SK-N-SH (cell line): ENCODE data around the gene ALDOB. TPM values are rescaled to one million over a fixed set of nuclear protein-coding genes. Genes with fewer than 3 reads are reported as not detected.

Source experiments
- CTCF ChIA-PET: fragments of 300-600, 350-600 bp; formaldehyde crosslinking; extraction: SDS; loops from one replicate; lab custom pipeline; 2021; lab: Yijun Ruan, JAX
- POLR2A ChIA-PET: fragments of 350-600 bp; sonication (Branson Sonifier 250); formaldehyde crosslinking; extraction: SDS; loops from one replicate; lab custom pipeline; 2020; ENCODE audit warnings: antibody characterized with exemption, inconsistent platforms; lab: Yijun Ruan, JAX
- DNase-seq: peaks from one replicate; pipeline ENCODE4 v3.0.0; 2012
- H2AFZ ChIP-seq: fragments of 200-600 bp; sonication (generic); 2 replicates; pipeline ENCODE4 v1.8.1; 2016; ENCODE audit warnings: antibody characterized with exemption, mild to moderate bottlenecking, low read depth
- H3F3A ChIP-seq: fragments of 200-600 bp; sonication (generic); replicated peaks from 2 replicates; pipeline ENCODE3; 2016; ENCODE audit warnings: antibody characterized with exemption, mild to moderate bottlenecking; ENCODE audit not compliant: insufficient read depth
- H3K27ac ChIP-seq, 2 experiments: fragments of 200-500 bp in 1 of 2; fragments of 200-600 bp in 1 of 2; sonication (Bioruptor generic) in 1 of 2; sonication (generic), shearing (Covaris generic) in 1 of 2; 2 replicates each; pipeline versions ENCODE4 v1.5.1 to v1.6.1; 2014 to 2016; ENCODE audit warnings: low read depth in 2 of 2, inconsistent platforms in 1 of 2, low read length in 1 of 2, mild to moderate bottlenecking in 1 of 2, mixed read lengths in 1 of 2
- H3K27me3 ChIP-seq: fragments of 200-600 bp; sonication (generic), shearing (Covaris generic); 2 replicates; pipeline ENCODE4 v1.6.1; 2016; ENCODE audit warnings: mixed run types; ENCODE audit not compliant: insufficient read depth
- H3K36me3 ChIP-seq, 2 experiments: fragments of 200-500 bp in 1 of 2; fragments of 200-600 bp in 1 of 2; sonication (Bioruptor generic) in 1 of 2; sonication (generic) in 1 of 2; replicated peaks in 1 of 2; 2 replicates each; pipeline versions ENCODE3 to v1.5.1; 2014 to 2016; ENCODE audit warnings: low read length in 1 of 2, mild to moderate bottlenecking in 1 of 2; ENCODE audit not compliant: insufficient read depth in 2 of 2, control insufficient read depth in 1 of 2
- H3K4me1 ChIP-seq, 2 experiments: fragments of 200-500 bp in 1 of 2; fragments of 200-600 bp in 1 of 2; sonication (Bioruptor generic) in 1 of 2; sonication (generic), shearing (Covaris generic) in 1 of 2; 2 replicates each; pipeline versions ENCODE4 v1.5.1 to v1.6.1; 2014 to 2016; ENCODE audit warnings: low read depth in 1 of 2, low read length in 1 of 2, mixed run types in 1 of 2; ENCODE audit not compliant: insufficient read depth in 2 of 2, control insufficient read depth in 1 of 2
- H3K4me2 ChIP-seq: fragments of 200-600 bp; sonication (generic), shearing (Covaris generic); 2 replicates; pipeline ENCODE4 v1.6.1; 2017; ENCODE audit warnings: mixed run types
- H3K4me3 ChIP-seq, 2 experiments: fragments of 200-500 bp in 1 of 2; fragments of 200-600 bp in 1 of 2; sonication (Bioruptor generic) in 1 of 2; sonication (generic), shearing (Covaris generic) in 1 of 2; 2 replicates each; pipeline versions ENCODE4 v1.5.1 to v1.8.1; 2014 to 2016; ENCODE audit warnings: low read depth in 2 of 2, inconsistent platforms in 1 of 2, low read length in 1 of 2, mild to moderate bottlenecking in 1 of 2, mixed read lengths in 1 of 2, moderate library complexity in 1 of 2
- H3K79me2 ChIP-seq: fragments of 200-600 bp; sonication (generic); 2 replicates; pipeline ENCODE4 v1.8.1; 2017; ENCODE audit warnings: mild to moderate bottlenecking; ENCODE audit not compliant: insufficient read depth
- H3K9ac ChIP-seq: fragments of 200-600 bp; sonication (generic); 2 replicates; pipeline ENCODE4 v1.6.1; 2017; ENCODE audit warnings: mixed run types
- H3K9me2 ChIP-seq: fragments of 200-600 bp; sonication (generic); 2 replicates; pipeline ENCODE4 v1.6.1; 2017; ENCODE audit warnings: mixed run types
- H3K9me3 ChIP-seq: fragments of 200-600 bp; sonication (generic); 2 replicates; pipeline ENCODE4 v1.6.1; 2017; ENCODE audit warnings: mixed run types, mild to moderate bottlenecking, moderate library complexity
- H4K20me1 ChIP-seq: fragments of 200-600 bp; sonication (generic); 2 replicates; pipeline ENCODE4 v1.6.1; 2017; ENCODE audit warnings: mild to moderate bottlenecking, mixed run types; ENCODE audit not compliant: insufficient read depth
- EZH2phosphoT487 ChIP-seq: fragments of 200-600 bp; sonication (generic); IDR thresholded peaks from 2 replicates; pipeline ENCODE4 v1.6.1; 2017; ENCODE audit warnings: low read depth, mixed run types, mild to moderate bottlenecking, antibody characterized with exemption, moderate library complexity, borderline replicate concordance
- FOXJ3 ChIP-seq: sonication (generic); formaldehyde crosslinking; IDR thresholded peaks from 2 replicates; pipeline ENCODE4 v1.5.1; 2020; ENCODE audit warnings: mild to moderate bottlenecking, missing genetic modification reagents
- FOXM1 ChIP-seq: IDR thresholded peaks from 2 replicates; pipeline ENCODE4 v1.4.0; 2012; ENCODE audit warnings: low read depth, mild to moderate bottlenecking
- GATA2 ChIP-seq: sonication (generic); formaldehyde crosslinking; IDR thresholded peaks from 2 replicates; pipeline ENCODE4 v1.5.0; 2020; ENCODE audit warnings: mild to moderate bottlenecking, missing genetic modification reagents
- IRF3 ChIP-seq: fragments of 150-350 bp; IDR thresholded peaks from 2 replicates; pipeline ENCODE4 v1.6.1; 2016; ENCODE audit warnings: mild to moderate bottlenecking, low read depth, low read length
- MEF2A ChIP-seq: IDR thresholded peaks from 2 replicates; pipeline ENCODE4 v1.4.0; 2012; ENCODE audit warnings: low read depth, borderline replicate concordance
- NFIC ChIP-seq: IDR thresholded peaks from 2 replicates; pipeline ENCODE4 v1.4.0; 2012; ENCODE audit warnings: borderline replicate concordance
- NRF1 ChIP-seq: IDR thresholded peaks from 2 replicates; pipeline ENCODE4 v1.6.1; 2012; ENCODE audit warnings: low read depth, mild to moderate bottlenecking, low read length
- POLR2AphosphoS5 ChIP-seq: IDR thresholded peaks from 2 replicates; pipeline ENCODE4 v1.6.1; 2012; ENCODE audit warnings: low read depth, low read length
- RAD21 ChIP-seq: IDR thresholded peaks from 2 replicates; pipeline ENCODE4 v1.6.1; 2012; ENCODE audit warnings: mild to moderate bottlenecking, low read length
- RCOR1 ChIP-seq: fragments of 150-350 bp; IDR thresholded peaks from 2 replicates; pipeline ENCODE4 v1.6.1; 2017; ENCODE audit warnings: antibody characterized with exemption, low read length
- RFX5 ChIP-seq: IDR thresholded peaks from 2 replicates; pipeline ENCODE4 v1.6.1; 2012; ENCODE audit warnings: mild to moderate bottlenecking, improper control_type of control experiment, low read length
- SIN3A ChIP-seq: IDR thresholded peaks from 2 replicates; pipeline ENCODE4 v1.6.1; 2012; ENCODE audit warnings: low read depth, mild to moderate bottlenecking, low read length, moderate library complexity, borderline replicate concordance
- SMC3 ChIP-seq: IDR thresholded peaks from 2 replicates; pipeline ENCODE4 v1.6.1; 2012; ENCODE audit warnings: low read depth, low read length, improper control_type of control experiment
- TCF12 ChIP-seq: IDR thresholded peaks from 2 replicates; pipeline ENCODE4 v1.4.0; 2012
- USF2 ChIP-seq: fragments of 150-350 bp; IDR thresholded peaks from 2 replicates; pipeline ENCODE4 v1.6.1; 2017; ENCODE audit warnings: antibody characterized with exemption, low read length, low read depth, borderline replicate concordance
- YY1 ChIP-seq: IDR thresholded peaks from 2 replicates; pipeline ENCODE4 v1.4.0; 2012; ENCODE audit warnings: low read depth, mild to moderate bottlenecking
- WGBS: methylation state at CpG from one replicate; pipeline ENCODE4 v1.1.6; 2017; ENCODE audit warnings: low lambda C conversion rate; 5-methylcytosine and 5-hydroxymethylcytosine counted together
- polyA plus RNA-seq, 3 experiments: library from polyadenylated mRNA; depleted of rRNA; stranded (reverse); fragments of >200 nt; gene quantifications; 2 replicates each; pipeline ENCODE4 v1.2.3, GENCODE V29; 2012

ALDOB gene
- polyA plus RNA-seq, 1 of the 3 experiments (the other 2 are of a cell fraction): not detected

GRCh38 chr9:101451498-101451897, 15.9 kb upstream of the ALDOB start:
- no peak for DNase-seq
- H3K27me3 ChIP-seq: no peaks in the 10 kb centered on the region
- H3K36me3 ChIP-seq: no peaks in the 10 kb centered on the region
- TF ChIP-seq GATA2 (CRISPR knock-in tag) (no peak), MEF2A (no peak), FOXJ3 (CRISPR knock-in tag) (no peak), YY1 (no peak), SIN3A (no peak), FOXM1 (no peak), TCF12 (no peak), IRF3 (no peak), NRF1 (no peak)
- no peak overlapping the region for H3K4me3 ChIP-seq
- no peaks in the 10 kb centered on the region for H3K9me2 ChIP-seq
- H3K9ac ChIP-seq: no peak overlapping the region
- H4K20me1 ChIP-seq: no peaks in the 10 kb centered on the region
- no peak overlapping the region for H3K4me2 ChIP-seq
- no peak overlapping the region for H3K27ac ChIP-seq
- peaks cover 0 to 2% of the 10 kb centered on the region in 2 experiments; a peak in 1 of 4 replicates for H3K4me1 ChIP-seq
- H3K79me2 ChIP-seq: no peaks in the 10 kb centered on the region
- WGBS: 52% methylated on average over 4 of the region's 4 CpGs
- H2AFZ ChIP-seq: no peak overlapping the region
- CTCF ChIA-PET: interaction anchor here (1.1 to 2.3 kb wide), 2 partner anchors 14 to 78 kb away, joined by 3 to 7 read pairs; no protein-coding TSS in a partner anchor
- no peaks in the 10 kb centered on the region for H3K9me3 ChIP-seq
- peaks cover 5% of the 10 kb centered on the region for H3F3A ChIP-seq
- POLR2A ChIA-PET: no interaction called here

DNA sequence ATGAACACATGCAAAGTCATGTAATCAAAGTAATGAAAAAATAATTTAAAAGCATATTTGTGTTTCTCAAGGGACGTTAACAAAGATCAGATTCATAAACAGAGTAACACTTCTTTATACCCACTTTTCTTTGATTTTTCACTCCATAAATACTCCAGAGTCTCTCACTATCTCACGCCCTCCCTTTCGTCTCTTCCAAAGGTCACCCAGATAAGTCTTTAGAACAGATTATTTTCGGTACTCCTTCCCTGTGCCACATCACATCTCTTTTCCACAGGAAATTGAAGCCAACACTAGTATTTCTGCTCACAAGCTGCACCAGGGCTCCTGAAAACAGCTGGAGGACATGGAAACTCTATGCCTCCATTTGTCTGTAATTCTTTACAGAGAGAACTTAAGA, 15.4 kb upstream of the ALDOB start:
- no peaks in the 10 kb centered on the region for H4K20me1 ChIP-seq
- CTCF ChIA-PET: interaction anchor here (1.1 to 3.5 kb wide), 4 partner anchors 9 to 79 kb away, joined by 3 to 50 read pairs (median 28); a partner anchor contains a TSS
- no peak overlapping the region for H3K4me2 ChIP-seq
- peaks cover 0 to 2% of the 10 kb centered on the region in 2 experiments; a peak in 1 of 4 replicates for H3K4me1 ChIP-seq
- WGBS: 51% methylated on average over 4 of the region's 4 CpGs
- H3K9me2 ChIP-seq: no peaks in the 10 kb centered on the region
- peaks cover 5% of the 10 kb centered on the region for H3F3A ChIP-seq
- no peak for DNase-seq
- no peak for TF ChIP-seq SMC3
- TF ChIP-seq GATA2 (CRISPR knock-in tag): no peak
- TF ChIP-seq NFIC: no peak
- TF ChIP-seq RCOR1: no peak
- no peak for TF ChIP-seq EZH2phosphoT487
- no peak for TF ChIP-seq SIN3A
- TF ChIP-seq USF2: no peak
- TF ChIP-seq MEF2A: no peak
- no peak for TF ChIP-seq RAD21
- TF ChIP-seq RFX5: no peak
- no peak for TF ChIP-seq POLR2AphosphoS5
- TF ChIP-seq, all 33 proteins: peak for 0
- POLR2A ChIA-PET: no interaction called here
- Histone ChIP-seq H3K4me3 (no peak overlapping the region), H2AFZ (no peak overlapping the region), H3K9me3 (no peaks in the 10 kb centered on the region), H3K27ac (no peak overlapping the region), H3K27me3 (no peaks in the 10 kb centered on the region), H3K36me3 (no peaks in the 10 kb centered on the region), H3K79me2 (no peaks in the 10 kb centered on the region), H3K9ac (no peak overlapping the region)
